ENCODE measurements around the gene BTF3L4. TPM values are rescaled to one million over a fixed set of nuclear protein-coding genes. Genes with fewer than 3 reads are reported as not detected.
"Not testable (repeated sequence)": the region's sequence is repeated elsewhere in the genome, so short reads cannot be mapped to it uniquely, and the experiment has no call there.

Gene BTF3L4
- total RNA-seq, 1 experiment from 2014 or later, result 47.0 TPM

DNA sequence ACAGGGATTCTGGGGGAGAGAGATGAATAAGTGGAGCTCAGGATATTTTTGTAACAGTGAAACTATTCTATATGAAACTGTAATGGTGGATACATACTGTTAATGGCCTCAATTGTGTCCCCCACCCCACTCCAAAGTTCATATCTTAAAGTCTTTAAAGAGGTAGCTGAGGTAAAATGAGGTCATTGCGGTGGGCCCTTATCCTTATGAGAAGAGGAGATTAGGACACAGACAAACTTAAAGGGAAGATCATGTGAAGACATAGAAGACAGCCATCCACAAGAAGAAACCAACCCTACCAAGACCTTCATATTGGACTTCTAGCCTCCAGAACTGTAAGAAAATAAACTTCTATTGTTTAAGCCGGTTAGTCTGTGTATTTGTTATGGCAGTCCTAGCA is 10.9 kb upstream of the BTF3L4 start:
- Histone ChIP-seq H3K79me2 (ENCODE audit: low read depth) (0 out of 2 replicates have a peak, but pooled peaks cover 7% of the 10 kb centered on the region), H3K36me3 (ENCODE audit: low read depth) (0 out of 2 replicates have a peak, but pooled peaks cover 5% of the 10 kb centered on the region)

DNA sequence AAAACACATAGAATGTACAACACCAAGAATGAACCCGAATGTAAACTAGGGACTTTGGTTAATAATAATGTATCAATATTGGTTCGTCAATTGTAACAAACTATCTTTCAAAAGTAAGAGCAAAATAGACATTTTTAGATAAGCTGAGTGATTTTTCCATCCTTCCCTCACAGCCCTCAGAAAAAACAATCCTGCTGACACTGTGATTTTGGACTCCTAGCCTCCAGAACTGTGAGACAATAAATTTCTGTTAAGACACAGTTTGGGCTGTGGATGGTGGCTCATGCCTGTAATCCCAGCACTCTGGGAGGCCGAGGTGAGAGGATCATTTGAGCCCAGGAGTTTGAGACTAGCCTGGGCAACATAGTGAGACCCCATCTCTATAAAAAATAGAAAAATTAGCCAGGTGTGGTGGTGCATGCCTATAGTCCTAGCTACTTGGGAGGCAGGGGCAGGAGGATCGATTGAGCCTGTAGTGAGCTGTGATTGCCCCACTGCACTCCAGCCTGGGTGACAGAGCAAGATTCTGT is 10.4 kb upstream of the BTF3L4 start:
- H3K27ac ChIP-seq; H3F3A ChIP-seq (ENCODE audit: insufficient read depth, low read depth); H3K27me3 ChIP-seq (ENCODE audit: insufficient read depth, low read depth); intact Hi-C loops (cut with micrococcal nuclease; ENCODE audit: unreplicated experiment); H2AFZ ChIP-seq; POLR2A ChIA-PET (ENCODE audit: unreplicated experiment); H3K4me1 ChIP-seq (replicated peaks; ENCODE audit: insufficient read depth); BruUV-seq (replicated peaks); H3K36me3 ChIP-seq (ENCODE audit: low read depth); H3K9me3 ChIP-seq (ENCODE audit: insufficient read depth, low read depth); H3K9me2 ChIP-seq (ENCODE audit: insufficient read depth); H3K4me3 ChIP-seq; H3K79me2 ChIP-seq (ENCODE audit: low read depth); DNase-seq; H3K4me2 ChIP-seq: not testable (repeated sequence)
- H4K20me1 ChIP-seq (ENCODE audit: insufficient read depth), result peaks cover 11% of the 10 kb centered on the region
- CTCF ChIA-PET, result interaction anchor here (0.7 kb wide), 1 partner anchor 584 kb away, joined by 3 read pairs; no protein-coding TSS in a partner anchor

More for the DNA sequence above, 10.9 kb upstream of the BTF3L4 start:
- Histone ChIP-seq H4K20me1 (ENCODE audit: insufficient read depth) (peaks cover 11% of the 10 kb centered on the region), H3K4me1 (replicated peaks; ENCODE audit: insufficient read depth) (peaks cover 7% of the 10 kb centered on the region), H3K9me3 (ENCODE audit: insufficient read depth, low read depth) (no peaks in the 10 kb centered on the region), H3K9me2 (ENCODE audit: insufficient read depth) (no peaks in the 10 kb centered on the region), H3K4me2 (no peak overlapping the region), H3K27ac (no peak overlapping the region), H3K4me3 (no peak overlapping the region), H2AFZ (no peak overlapping the region), H3F3A (ENCODE audit: insufficient read depth, low read depth) (peaks cover 9% of the 10 kb centered on the region; the same call in 1 of the 2 replicates), H3K27me3 (ENCODE audit: insufficient read depth, low read depth) (no peaks in the 10 kb centered on the region)
- POLR2A ChIA-PET (ENCODE audit: unreplicated experiment), result no interaction called here
- CTCF ChIA-PET, result no interaction called here
- no TSS peak for BruUV-seq (replicated peaks)
- TF ChIP-seq, protein P1, sequence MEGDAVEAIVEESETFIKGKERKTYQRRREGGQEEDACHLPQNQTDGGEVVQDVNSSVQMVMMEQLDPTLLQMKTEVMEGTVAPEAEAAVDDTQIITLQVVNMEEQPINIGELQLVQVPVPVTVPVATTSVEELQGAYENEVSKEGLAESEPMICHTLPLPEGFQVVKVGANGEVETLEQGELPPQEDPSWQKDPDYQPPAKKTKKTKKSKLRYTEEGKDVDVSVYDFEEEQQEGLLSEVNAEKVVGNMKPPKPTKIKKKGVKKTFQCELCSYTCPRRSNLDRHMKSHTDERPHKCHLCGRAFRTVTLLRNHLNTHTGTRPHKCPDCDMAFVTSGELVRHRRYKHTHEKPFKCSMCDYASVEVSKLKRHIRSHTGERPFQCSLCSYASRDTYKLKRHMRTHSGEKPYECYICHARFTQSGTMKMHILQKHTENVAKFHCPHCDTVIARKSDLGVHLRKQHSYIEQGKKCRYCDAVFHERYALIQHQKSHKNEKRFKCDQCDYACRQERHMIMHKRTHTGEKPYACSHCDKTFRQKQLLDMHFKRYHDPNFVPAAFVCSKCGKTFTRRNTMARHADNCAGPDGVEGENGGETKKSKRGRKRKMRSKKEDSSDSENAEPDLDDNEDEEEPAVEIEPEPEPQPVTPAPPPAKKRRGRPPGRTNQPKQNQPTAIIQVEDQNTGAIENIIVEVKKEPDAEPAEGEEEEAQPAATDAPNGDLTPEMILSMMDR (conservative IDR thresholded peaks at IDR 0.05), result no peak
- no peak for TF ChIP-seq EZH2 (IDR thresholded peaks at IDR 0.05; ENCODE audit: low read depth)
- DNase-seq, result no peak
- intact Hi-C loops (cut with micrococcal nuclease; ENCODE audit: unreplicated experiment), result no loop called here

DNA sequence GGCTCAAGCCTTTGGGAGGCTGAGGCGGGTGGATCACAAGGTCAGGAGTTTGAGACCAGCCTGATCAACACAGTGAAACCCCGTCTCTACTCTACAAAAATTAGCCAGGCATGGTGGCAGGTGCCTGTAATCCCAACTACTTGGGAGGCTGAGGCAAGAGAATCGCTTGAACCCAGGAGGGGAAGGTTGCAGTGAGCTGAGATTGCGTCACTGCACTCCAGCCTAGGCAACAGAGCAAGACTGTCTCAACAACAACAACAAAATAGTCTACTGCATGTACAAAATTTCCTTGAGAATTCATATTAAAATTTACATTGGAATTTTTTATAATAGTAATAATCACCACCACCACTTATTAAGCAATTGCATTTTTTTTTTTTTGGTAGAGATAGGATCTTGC is 6.8 kb upstream of the BTF3L4 start:
- BruUV-seq (replicated peaks), result not testable (repeated sequence)

DNA sequence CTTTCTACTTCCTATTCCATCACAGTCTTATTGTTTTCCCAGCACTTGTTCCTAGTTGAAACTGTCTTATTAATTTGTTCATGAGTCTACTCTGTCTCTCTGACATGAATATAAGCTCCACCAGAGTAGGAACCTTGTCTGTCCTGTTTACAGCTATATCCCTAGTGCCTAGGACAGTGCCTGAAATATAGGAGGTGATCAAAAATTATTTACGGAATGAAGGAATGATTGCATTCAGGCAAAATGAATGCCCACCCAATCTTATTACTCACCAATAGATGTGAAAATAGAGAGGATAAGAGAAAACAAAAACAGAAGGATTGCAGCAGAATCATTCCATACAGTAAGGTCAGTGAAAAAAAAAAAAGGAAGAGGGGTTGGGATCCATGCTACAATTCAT is 2.2 kb upstream of the BTF3L4 start:
- Histone ChIP-seq H4K20me1 (ENCODE audit: insufficient read depth) (peaks cover 14% of the 10 kb centered on the region), H3F3A (ENCODE audit: insufficient read depth, low read depth) (peaks cover 13% of the 10 kb centered on the region), H3K9me2 (ENCODE audit: insufficient read depth) (no peaks in the 10 kb centered on the region), H3K4me3 (peak overlapping the region; percentile 95), H3K27ac (no peak overlapping the region), H3K36me3 (ENCODE audit: low read depth) (peaks cover 11% of the 10 kb centered on the region; the same call in 1 of the 2 replicates), H3K79me2 (ENCODE audit: low read depth) (peaks cover 63% of the 10 kb centered on the region), H3K27me3 (ENCODE audit: insufficient read depth, low read depth) (no peaks in the 10 kb centered on the region), H2AFZ (no peak overlapping the region), H3K4me1 (replicated peaks; ENCODE audit: insufficient read depth) (peaks cover 28% of the 10 kb centered on the region), H3K4me2 (peak overlapping the region; percentile 89), H3K9me3 (ENCODE audit: insufficient read depth, low read depth) (no peaks in the 10 kb centered on the region)
- no TSS peak for BruUV-seq (replicated peaks)
- ChIA-PET POLR2A (ENCODE audit: unreplicated experiment) (interaction anchor here (1.3 kb wide), 1 partner anchor 312 kb away, joined by 5 read pairs; no protein-coding TSS in a partner anchor), CTCF (no interaction called here)
- intact Hi-C loops (cut with micrococcal nuclease; ENCODE audit: unreplicated experiment), result no loop called here
- no peak for DNase-seq
- TF ChIP-seq EZH2 (IDR thresholded peaks at IDR 0.05; ENCODE audit: low read depth), result no peak
- TF ChIP-seq, protein P1 (conservative IDR thresholded peaks at IDR 0.05), result no peak

More for the DNA sequence above, 6.8 kb upstream of the BTF3L4 start:
- H3K9me2 ChIP-seq (ENCODE audit: insufficient read depth); H3K4me1 ChIP-seq (replicated peaks; ENCODE audit: insufficient read depth); POLR2A ChIA-PET (ENCODE audit: unreplicated experiment); intact Hi-C loops (cut with micrococcal nuclease; ENCODE audit: unreplicated experiment); H2AFZ ChIP-seq; H3F3A ChIP-seq (ENCODE audit: insufficient read depth, low read depth); H3K4me2 ChIP-seq; H3K36me3 ChIP-seq (ENCODE audit: low read depth); H3K27ac ChIP-seq; H4K20me1 ChIP-seq (ENCODE audit: insufficient read depth); H3K27me3 ChIP-seq (ENCODE audit: insufficient read depth, low read depth); CTCF ChIA-PET; H3K9me3 ChIP-seq (ENCODE audit: insufficient read depth, low read depth); DNase-seq; H3K4me3 ChIP-seq: not testable (repeated sequence)
- peaks cover 32% of the 10 kb centered on the region for H3K79me2 ChIP-seq (ENCODE audit: low read depth)

Data from PC-9 (cell line).